Adrenal gland (tissue), 12 donors: Measurements from ENCODE around the gene GLIS1. TPM values are rescaled to one million over a fixed set of nuclear protein-coding genes. Genes with fewer than 3 reads are reported as not detected.

Source experiments
- DNase-seq, 7 donors: peaks; one replicate each; pipeline ENCODE4 v3.0.0-alpha.2; 2019 to 2020
- H3K27ac ChIP-seq, 5 donors: fragments of 200-600 bp; sonication (generic) in 4 of 5; 1 replicate in 3 of 5; 2 replicates in 2 of 5; pipeline versions ENCODE4 v1.5.1 to v1.8.0; 2016 to 2020; ENCODE audit warnings: mild to moderate bottlenecking in 1 of 5
- H3K27me3 ChIP-seq: fragments of 200-600 bp; 2 replicates; pipeline ENCODE4 v1.8.0; 2021
- H3K36me3 ChIP-seq, 2 donors: fragments of 200-600 bp; replicated peaks in 1 of 2; 1 replicate in 1 of 2; 2 replicates in 1 of 2; pipeline versions ENCODE4 v1.5.1 to v1.8.0; 2018 to 2022
- H3K4me1 ChIP-seq, 2 donors: fragments of 200-600 bp; replicated peaks in 1 of 2; 1 replicate in 1 of 2; 2 replicates in 1 of 2; pipeline versions ENCODE4 v1.5.1 to v1.8.0; 2018 to 2021
- H3K4me3 ChIP-seq, 4 donors: fragments of 200-600 bp; sonication (generic) in 3 of 4; one replicate each; pipeline ENCODE4 v1.5.1; 2016 to 2018
- H3K9me3 ChIP-seq, 3 donors: fragments of 200-600 bp; sonication (generic) in 1 of 3; replicated peaks in 1 of 3; 1 replicate in 2 of 3; 2 replicates in 1 of 3; pipeline versions ENCODE4 v1.5.1 to v1.8.0; 2016 to 2021
- CTCF ChIP-seq, 6 experiments: fragments of 450-650 bp in 4 of 6; fragments of 200-600 bp in 2 of 6; sonication (generic) in 1 of 6; IDR thresholded peaks; 1 replicate in 5 of 6; 2 replicates in 1 of 6; pipeline versions ENCODE4 v1.5.1 to v1.8.0; 2016 to 2021; ENCODE audit warnings: antibody characterized with exemption in 6 of 6, mild to moderate bottlenecking in 2 of 6, moderate library complexity in 1 of 6
- POLR2A ChIP-seq, 2 donors: fragments of 450-650 bp; IDR thresholded peaks; one replicate each; pipeline ENCODE4 v1.6.1; 2017; ENCODE audit warnings: antibody characterized with exemption in 2 of 2, mild to moderate bottlenecking in 2 of 2, moderate library complexity in 1 of 2
- WGBS, 4 donors: extraction: QIAGEN DNeasy Blood & Tissue Kit in 2 of 4; methylation state at CpG; one replicate each; pipeline versions ENCODE4 v1.1.5 to v1.1.7; 2013 to 2017; 5-methylcytosine and 5-hydroxymethylcytosine counted together
- intact Hi-C, 2 donors: fragments of 100-400 bp; cut with DNase I; formaldehyde crosslinking; loops; one replicate each; pipeline versions ENCODE4 v1.14.1 to v1.15.0; 2022 to 2023
- polyA plus RNA-seq, 3 donors: library from polyadenylated mRNA; stranded (reverse); fragments of 200-250 nt in 2 of 3; fragments of 350-450 nt in 1 of 3; fragmentation: Illumina TruSeq in 1 of 3; extraction: RNeasy Lipid Tissue Mini Kit (QIAGEN cat#74804) in 1 of 3; gene quantifications; one replicate each; pipeline ENCODE4 v1.2.3, GENCODE V29; 2013 to 2014
- total RNA-seq, 9 donors: library from RNA; depleted of rRNA in 4 of 9; stranded (reverse); fragments of >200 nt in 4 of 9; fragments of 120-200 nt in 1 of 9; fragmentation: NEBNext Ultra II Directional in 1 of 9; extraction: Animal tissue kit (Norgen Biotek cat#: 25700) in 1 of 9; gene quantifications; one replicate each; pipeline versions ENCODE4 v1.1.0 to v1.2.4, GENCODE V29; 2013 to 2023
- donor health status: healthy with polysubstance abuse.
- donor health status: Bipolar disorder and iron deficiency.
- donor health status: DM: yes; HTN: yes; CAD: no.
- donor health status: DM: no; HTN: no; CAD: no.
- donor health status: DM: no; HTN: no; CAD: no.
- donor health status: DM: yes; HTN: yes; CAD: no.

Gene GLIS1
- total and polyA plus RNA-seq, 12 donors: 0.08 to 0.37 (median 0.14) TPM; not detected in 6

- Histone ChIP-seq H3K36me3 (no peaks in the 10 kb centered on the region), H3K4me3 (no peak overlapping the region), H3K4me1 (no peaks in the 10 kb centered on the region), H3K27ac (no peak overlapping the region), H3K27me3 (no peaks in the 10 kb centered on the region), H3K9me3 (no peaks in the 10 kb centered on the region)
- intact Hi-C loops: no loop called here
- DNase-seq: no peak
- TF ChIP-seq CTCF (IDR thresholded peaks at IDR 0.05): no peak
- no peak for TF ChIP-seq POLR2A (IDR thresholded peaks at IDR 0.05)
- 70 to 79% (median 75%) methylated on average over 27 of the region's 27 CpGs for WGBS, 4 donors
Observed at GRCh38 chr1:53654216-53655210, 84.5 kb downstream of the GLIS1 start.

GRCh38 chr1:53653631-53654030 is 85.3 kb downstream of the GLIS1 start:
- no peaks in the 10 kb centered on the region for H3K4me1 ChIP-seq
- H3K27ac ChIP-seq: no peak overlapping the region
- no peak for TF ChIP-seq POLR2A (IDR thresholded peaks at IDR 0.05)
- no peak for TF ChIP-seq CTCF (IDR thresholded peaks at IDR 0.05)
- no peak for DNase-seq
- H3K9me3 ChIP-seq: no peaks in the 10 kb centered on the region
- H3K36me3 ChIP-seq: no peaks in the 10 kb centered on the region
- intact Hi-C loops: no loop called here
- no peak overlapping the region for H3K4me3 ChIP-seq
- no peaks in the 10 kb centered on the region for H3K27me3 ChIP-seq
- 71 to 84% (median 75%) methylated on average over 4 to 5 of the region's 5 CpGs for WGBS, 4 donors

- intact Hi-C loops: no loop called here
- TF ChIP-seq POLR2A (IDR thresholded peaks at IDR 0.05): no peak
- TF ChIP-seq CTCF (IDR thresholded peaks at IDR 0.05): no peak
- Histone ChIP-seq H3K4me1 (no peaks in the 10 kb centered on the region), H3K4me3 (no peak overlapping the region), H3K36me3 (no peaks in the 10 kb centered on the region), H3K27me3 (no peaks in the 10 kb centered on the region), H3K9me3 (no peaks in the 10 kb centered on the region), H3K27ac (no peak overlapping the region)
- 74 to 86% (median 80%) methylated on average over 7 of the region's 7 CpGs for WGBS, 4 donors
- no peak for DNase-seq
Observed at GRCh38 chr1:53653200-53653575, 85.8 kb downstream of the GLIS1 start.

- Histone ChIP-seq H3K4me1 (no peaks in the 10 kb centered on the region), H3K27ac (no peak overlapping the region), H3K4me3 (no peak overlapping the region), H3K36me3 (no peaks in the 10 kb centered on the region), H3K9me3 (no peaks in the 10 kb centered on the region), H3K27me3 (no peaks in the 10 kb centered on the region)
- WGBS, 4 donors: 72 to 82% (median 75%) methylated on average over 6 to 7 of the region's 7 CpGs
- TF ChIP-seq POLR2A (IDR thresholded peaks at IDR 0.05): no peak
- no peak for TF ChIP-seq CTCF (IDR thresholded peaks at IDR 0.05)
- DNase-seq: no peak
- intact Hi-C loops: no loop called here
Observed at GRCh38 chr1:53652441-53653199, 86.3 kb downstream of the GLIS1 start.
